IMR-90 (cell line): Measurements from ENCODE around the gene PDZD2. TPM values are rescaled to one million over a fixed set of nuclear protein-coding genes. Genes with fewer than 3 reads are reported as not detected.

Experiments used
- ATAC-seq: fragments of 200-7000 bp; cut with Tn5 transposase; 2 replicates; pipeline ENCODE4 v1.9.1; 2020; ENCODE audit warnings: low read depth, mild to moderate bottlenecking, moderate library complexity
- BruUV-seq: library from RNA; stranded (reverse); fragments of 400-500 nt; replicated peaks from 2 replicates; lab custom pipeline; 2021; lab: Mats Ljungman, UMichigan
- CTCF ChIA-PET: fragments of 300-600 bp; formaldehyde crosslinking; extraction: SDS; loops from one replicate; lab custom pipeline; 2021; ENCODE audit warnings: antibody characterized with exemption; lab: Yijun Ruan, JAX
- POLR2A ChIA-PET: fragments of 300-600 bp; sonication (Branson Sonifier 250); formaldehyde crosslinking; loops from one replicate; lab custom pipeline; 2022; ENCODE audit warnings: antibody characterized with exemption; ENCODE audit not compliant: unreplicated experiment; lab: Charles Lee
- DNase-seq: peaks from one replicate; pipeline ENCODE4 v3.0.0; 2013
- H2AFZ ChIP-seq: replicated peaks from 2 replicates; pipeline ENCODE3; 2013; ENCODE audit warnings: low read length, mild to moderate bottlenecking; ENCODE audit not compliant: poor library complexity
- H2AK5ac ChIP-seq: 2 replicates; pipeline ENCODE4 v1.6.1; 2013; ENCODE audit warnings: low read depth, low read length, inconsistent platforms
- H2AK9ac ChIP-seq: replicated peaks from 2 replicates; pipeline ENCODE3; 2013; ENCODE audit warnings: mild to moderate bottlenecking, low read depth, low read length, moderate library complexity; ENCODE audit not compliant: poor library complexity
- H2BK120ac ChIP-seq: 2 replicates; pipeline ENCODE4 v1.6.1; 2013; ENCODE audit warnings: low read depth, low read length, inconsistent platforms
- H2BK15ac ChIP-seq: 3 replicates; pipeline ENCODE4 v1.6.1; 2013; ENCODE audit warnings: low read depth, low read length, inconsistent platforms
- H2BK20ac ChIP-seq: 2 replicates; pipeline ENCODE4 v1.6.1; 2013; ENCODE audit warnings: low read depth, mild to moderate bottlenecking, inconsistent platforms, low read length, moderate library complexity
- H2BK5ac ChIP-seq: 2 replicates; pipeline ENCODE4 v1.6.1; 2013; ENCODE audit warnings: mild to moderate bottlenecking, low read depth, low read length, inconsistent platforms; ENCODE audit not compliant: poor library complexity, severe bottlenecking
- H3K14ac ChIP-seq: replicated peaks from 2 replicates; pipeline ENCODE4 v1.6.1; 2013; ENCODE audit warnings: low read depth, low read length, inconsistent platforms
- H3K18ac ChIP-seq: 2 replicates; pipeline ENCODE4 v1.6.1; 2013; ENCODE audit warnings: low read depth, low read length, control low read depth
- H3K23ac ChIP-seq: 2 replicates; pipeline ENCODE4 v1.6.1; 2013; ENCODE audit warnings: low read depth, low read length, inconsistent platforms
- H3K27ac ChIP-seq: 2 replicates; pipeline ENCODE4 v1.5.1; 2013; ENCODE audit warnings: mild to moderate bottlenecking, control low read depth, low read length; ENCODE audit not compliant: insufficient read depth
- H3K27me3 ChIP-seq: 2 replicates; pipeline ENCODE4 v1.6.1; 2013; ENCODE audit warnings: low read length; ENCODE audit not compliant: control insufficient read depth, insufficient read depth
- H3K36me3 ChIP-seq: 2 replicates; pipeline ENCODE4 v1.6.1; 2013; ENCODE audit warnings: low read length, mixed read lengths; ENCODE audit not compliant: control insufficient read depth, insufficient read depth
- H3K4ac ChIP-seq: 2 replicates; pipeline ENCODE4 v1.6.1; 2013; ENCODE audit warnings: low read depth, low read length, inconsistent platforms
- H3K4me1 ChIP-seq: 2 replicates; pipeline ENCODE4 v1.6.1; 2013; ENCODE audit warnings: low read length, mixed read lengths; ENCODE audit not compliant: control insufficient read depth, insufficient read depth
- H3K4me2 ChIP-seq: 2 replicates; pipeline ENCODE4 v1.6.1; 2013; ENCODE audit warnings: low read depth, mild to moderate bottlenecking, control low read depth, low read length, moderate library complexity
- H3K4me3 ChIP-seq: 2 replicates; pipeline ENCODE4 v1.5.1; 2013; ENCODE audit warnings: low read depth, mild to moderate bottlenecking, control low read depth, low read length, moderate library complexity; ENCODE audit not compliant: insufficient read depth
- H3K56ac ChIP-seq: 2 replicates; pipeline ENCODE4 v1.6.1; 2013; ENCODE audit warnings: low read length, inconsistent platforms; ENCODE audit not compliant: insufficient read depth; ENCODE audit errors: extremely low read depth
- H3K79me1 ChIP-seq, 2 experiments: 2 replicates each; pipeline ENCODE4 v1.6.1; 2013; ENCODE audit warnings: low read length in 2 of 2, inconsistent platforms in 1 of 2, low read depth in 1 of 2
- H3K9ac ChIP-seq: 2 replicates; pipeline ENCODE4 v1.6.1; 2013; ENCODE audit warnings: low read depth, low read length, control low read depth
- H3K9me1 ChIP-seq: 2 replicates; pipeline ENCODE4 v1.6.1; 2013; ENCODE audit warnings: low read length, inconsistent platforms; ENCODE audit not compliant: insufficient read depth
- H3K9me3 ChIP-seq: 2 replicates; pipeline ENCODE4 v1.6.1; 2013; ENCODE audit warnings: low read length; ENCODE audit not compliant: control insufficient read depth, insufficient read depth
- H4K20me1 ChIP-seq: 2 replicates; pipeline ENCODE4 v1.6.1; 2013; ENCODE audit warnings: low read length, inconsistent platforms; ENCODE audit not compliant: insufficient read depth
- H4K5ac ChIP-seq: 2 replicates; pipeline ENCODE4 v1.6.1; 2013; ENCODE audit warnings: mild to moderate bottlenecking, low read depth, low read length, control low read depth
- H4K8ac ChIP-seq, 2 experiments: 2 replicates each; pipeline ENCODE4 v1.6.1; 2013; ENCODE audit warnings: low read depth in 2 of 2, low read length in 2 of 2, control low read depth in 1 of 2, inconsistent platforms in 1 of 2
- H4K91ac ChIP-seq: 2 replicates; pipeline ENCODE4 v1.6.1; 2013; ENCODE audit warnings: low read depth, low read length, inconsistent platforms; ENCODE audit not compliant: insufficient read depth
- BHLHE40 ChIP-seq: fragments of 150-350 bp; IDR thresholded peaks from 2 replicates; pipeline ENCODE4 v1.6.1; 2016; ENCODE audit warnings: mild to moderate bottlenecking, low read depth, low read length
- ELK1 ChIP-seq: fragments of 150-350 bp; IDR thresholded peaks from 2 replicates; pipeline ENCODE4 v1.6.1; 2016; ENCODE audit warnings: low read depth, mild to moderate bottlenecking, low read length, moderate library complexity, borderline replicate concordance
- FOS ChIP-seq: fragments of 150-350 bp; IDR thresholded peaks from 2 replicates; pipeline ENCODE4 v1.6.1; 2016; ENCODE audit warnings: low read depth, low read length
- MAFK ChIP-seq: IDR thresholded peaks from 2 replicates; pipeline ENCODE4 v1.6.1; 2012; ENCODE audit warnings: low read depth, low read length, improper control_type of control experiment
- MXI1 ChIP-seq: IDR thresholded peaks from 2 replicates; pipeline ENCODE4 v1.6.1; 2012; ENCODE audit warnings: low read depth, mild to moderate bottlenecking, low read length, moderate library complexity, borderline replicate concordance
- NFE2L2 ChIP-seq: fragments of 150-350 bp; IDR thresholded peaks from 2 replicates; pipeline ENCODE4 v1.6.1; 2016; ENCODE audit warnings: low read depth, mild to moderate bottlenecking, low read length
- RAD21 ChIP-seq: IDR thresholded peaks from 2 replicates; pipeline ENCODE4 v1.6.1; 2012; ENCODE audit warnings: low read length, improper control_type of control experiment
- RCOR1 ChIP-seq: IDR thresholded peaks from 2 replicates; pipeline ENCODE4 v1.6.1; 2012; ENCODE audit warnings: mild to moderate bottlenecking, low read length, improper control_type of control experiment; ENCODE audit not compliant: insufficient replicate concordance
- USF2 ChIP-seq: fragments of 150-350 bp; IDR thresholded peaks from 2 replicates; pipeline ENCODE4 v1.6.1; 2017; ENCODE audit warnings: mild to moderate bottlenecking, antibody characterized with exemption, low read length, low read depth
- WGBS, 2 experiments: methylation state at CpG; one replicate each; pipeline versions ENCODE4 v1.1.5 to v1.1.7; 2013; ENCODE audit warnings: missing lambda C conversion rate in 2 of 2; ENCODE audit not compliant: insufficient read length in 1 of 2; ENCODE audit errors: extremely low coverage in 2 of 2; 5-methylcytosine and 5-hydroxymethylcytosine counted together
- dilution Hi-C: fragments of 300-500 bp; cut with HindIII; formaldehyde crosslinking; loops from one replicate; pipeline ENCODE4 v1.14.3; 2018; ENCODE audit warnings: low sequenced_read_pairs; ENCODE audit not compliant: unreplicated experiment
- in situ Hi-C: fragments of 300-500 bp; cut with MboI; formaldehyde crosslinking; loops from 3 replicates; pipeline ENCODE4 v1.14.3; 2019; ENCODE audit warnings: low sequenced_read_pairs, inconsistent platforms, mixed read lengths
- intact Hi-C: fragments of 100-400 bp; cut with micrococcal nuclease; formaldehyde crosslinking; loops from 2 replicates; pipeline ENCODE4 v1.10.0; 2022
- polyA plus RNA-seq, 3 experiments: library from polyadenylated mRNA; depleted of rRNA; stranded (reverse); fragments of >200 nt; gene quantifications; 2 replicates each; pipeline ENCODE4 v1.2.3, GENCODE V29; 2012; ENCODE audit warnings: low replicate concordance in 1 of 3
- total RNA-seq: library from RNA; depleted of rRNA; stranded (reverse); fragments of >200 nt; gene quantifications from 2 replicates; pipeline ENCODE4 v1.2.3, GENCODE V29; 2012

Gene PDZD2
- total and polyA plus RNA-seq, 2 of the 4 experiments (the other 2 are of a cell fraction): under 0.01 to 0.02 TPM

- H3K4me2 ChIP-seq: no peak overlapping the region
- H2BK5ac ChIP-seq: no peak overlapping the region
- intact Hi-C loops: no loop called here
- H3K18ac ChIP-seq: no peak overlapping the region
- H3K4me3 ChIP-seq: no peak overlapping the region
- POLR2A ChIA-PET: no interaction called here
- H3K23ac ChIP-seq: no peak overlapping the region
- no peak for ATAC-seq
- H3K56ac ChIP-seq: no peak overlapping the region
- DNase-seq: no peak
- H2BK15ac ChIP-seq: no peak overlapping the region
- no peak overlapping the region for H4K8ac ChIP-seq
- H3K14ac ChIP-seq: no peak overlapping the region
- H3K9me3 ChIP-seq: no peaks in the 10 kb centered on the region
- H3K4me1 ChIP-seq: no peaks in the 10 kb centered on the region
- no peak overlapping the region for H3K9ac ChIP-seq
- H4K20me1 ChIP-seq: no peaks in the 10 kb centered on the region
- no TSS peak for BruUV-seq
- H4K91ac ChIP-seq: no peak overlapping the region
- no peak for TF ChIP-seq BHLHE40
- TF ChIP-seq RCOR1: no peak
- TF ChIP-seq USF2: no peak
- no peak for TF ChIP-seq MAFK
- TF ChIP-seq MXI1: no peak
- no peak for TF ChIP-seq NFE2L2
- TF ChIP-seq RAD21: no peak
- TF ChIP-seq FOS: no peak
- TF ChIP-seq ELK1: no peak
- H2BK20ac ChIP-seq: no peak overlapping the region
- H3K4ac ChIP-seq: no peak overlapping the region
- H3K9me1 ChIP-seq: no peaks in the 10 kb centered on the region
- H4K5ac ChIP-seq: no peak overlapping the region
- in situ Hi-C loops: no loop called here
- WGBS, 2 experiments: no CpG with 5 or more reads among the region's 5 CpGs
- no peak overlapping the region for H2AFZ ChIP-seq
- dilution Hi-C loops: no loop called here
- H3K27ac ChIP-seq: no peak overlapping the region
- CTCF ChIA-PET: interaction anchor here (1.0 kb wide), 1 partner anchor 20 kb away, joined by 3 read pairs; no protein-coding TSS in a partner anchor
- no peak overlapping the region for H2BK120ac ChIP-seq
- H2AK5ac ChIP-seq: no peak overlapping the region
- no peaks in the 10 kb centered on the region for H3K36me3 ChIP-seq
- peaks cover 4% of the 10 kb centered on the region for H3K27me3 ChIP-seq
- no peak overlapping the region for H2AK9ac ChIP-seq
- no peaks in the 10 kb centered on the region for H3K79me1 ChIP-seq
Observed at GRCh38 chr5:31761877-31762276, 122.9 kb downstream of the PDZD2 start.
